Measurements from ENCODE around the gene PIK3C2G.

PIK3C2G gene

DNA sequence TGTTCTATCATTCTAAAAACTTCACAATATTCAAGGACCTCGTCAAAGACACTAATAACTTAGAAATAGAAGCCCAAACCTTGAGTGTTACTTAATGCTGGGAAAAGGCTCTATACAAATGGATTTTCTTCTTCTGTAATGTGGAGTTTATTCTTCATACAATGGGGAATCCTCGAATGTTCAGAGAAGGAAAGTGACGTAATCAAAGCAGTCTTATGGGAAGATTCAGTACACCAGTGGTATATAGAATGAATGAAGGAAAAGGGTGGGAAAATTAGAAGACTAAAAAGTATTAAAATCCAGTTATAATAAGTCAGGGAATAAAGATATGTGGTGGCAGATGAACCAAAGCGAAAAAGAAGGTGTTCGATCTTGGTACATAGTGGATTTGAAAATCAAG, 370.0 kb downstream of the PIK3C2G start:
- no peaks in the 10 kb centered on the region for H3K4me1 ChIP-seq (ENCODE audit: insufficient read depth, low read length, poor library complexity, severe bottlenecking)
- H2AFZ ChIP-seq (ENCODE audit: low read length) = no peak overlapping the region
- H3K4me2 ChIP-seq (ENCODE audit: low read depth, low read length, poor library complexity, severe bottlenecking) = no peak overlapping the region
- no peaks in the 10 kb centered on the region for H4K20me1 ChIP-seq (ENCODE audit: insufficient read depth, low read length, poor library complexity, severe bottlenecking)
- H3K27me3 ChIP-seq (ENCODE audit: insufficient read depth, low read length, poor library complexity, severe bottlenecking) = no peaks in the 10 kb centered on the region
- H3F3A ChIP-seq (ENCODE audit: low read depth) = no peaks in the 10 kb centered on the region
- no peaks in the 10 kb centered on the region for H3K36me3 ChIP-seq (ENCODE audit: insufficient read depth, low read length)
- TF ChIP-seq, protein P1, sequence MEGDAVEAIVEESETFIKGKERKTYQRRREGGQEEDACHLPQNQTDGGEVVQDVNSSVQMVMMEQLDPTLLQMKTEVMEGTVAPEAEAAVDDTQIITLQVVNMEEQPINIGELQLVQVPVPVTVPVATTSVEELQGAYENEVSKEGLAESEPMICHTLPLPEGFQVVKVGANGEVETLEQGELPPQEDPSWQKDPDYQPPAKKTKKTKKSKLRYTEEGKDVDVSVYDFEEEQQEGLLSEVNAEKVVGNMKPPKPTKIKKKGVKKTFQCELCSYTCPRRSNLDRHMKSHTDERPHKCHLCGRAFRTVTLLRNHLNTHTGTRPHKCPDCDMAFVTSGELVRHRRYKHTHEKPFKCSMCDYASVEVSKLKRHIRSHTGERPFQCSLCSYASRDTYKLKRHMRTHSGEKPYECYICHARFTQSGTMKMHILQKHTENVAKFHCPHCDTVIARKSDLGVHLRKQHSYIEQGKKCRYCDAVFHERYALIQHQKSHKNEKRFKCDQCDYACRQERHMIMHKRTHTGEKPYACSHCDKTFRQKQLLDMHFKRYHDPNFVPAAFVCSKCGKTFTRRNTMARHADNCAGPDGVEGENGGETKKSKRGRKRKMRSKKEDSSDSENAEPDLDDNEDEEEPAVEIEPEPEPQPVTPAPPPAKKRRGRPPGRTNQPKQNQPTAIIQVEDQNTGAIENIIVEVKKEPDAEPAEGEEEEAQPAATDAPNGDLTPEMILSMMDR (conservative IDR thresholded peaks at IDR 0.05; ENCODE audit: low read length) = no peak
- no peak for TF ChIP-seq EZH2phosphoT487 (IDR thresholded peaks at IDR 0.05; ENCODE audit: borderline replicate concordance)
- no peaks in the 10 kb centered on the region for H3K9me3 ChIP-seq (ENCODE audit: insufficient read depth, low read depth, low read length)
- H3K9ac ChIP-seq (ENCODE audit: low read depth, low read length, poor library complexity, severe bottlenecking) = no peak overlapping the region
- H3K79me2 ChIP-seq (ENCODE audit: insufficient read depth, low read length) = no peaks in the 10 kb centered on the region
- no peak overlapping the region for H3K4me3 ChIP-seq (ENCODE audit: low read length, poor library complexity, severe bottlenecking)
- no peaks in the 10 kb centered on the region for H3K9me2 ChIP-seq (replicated peaks; ENCODE audit: low read depth, low read length)

DNA sequence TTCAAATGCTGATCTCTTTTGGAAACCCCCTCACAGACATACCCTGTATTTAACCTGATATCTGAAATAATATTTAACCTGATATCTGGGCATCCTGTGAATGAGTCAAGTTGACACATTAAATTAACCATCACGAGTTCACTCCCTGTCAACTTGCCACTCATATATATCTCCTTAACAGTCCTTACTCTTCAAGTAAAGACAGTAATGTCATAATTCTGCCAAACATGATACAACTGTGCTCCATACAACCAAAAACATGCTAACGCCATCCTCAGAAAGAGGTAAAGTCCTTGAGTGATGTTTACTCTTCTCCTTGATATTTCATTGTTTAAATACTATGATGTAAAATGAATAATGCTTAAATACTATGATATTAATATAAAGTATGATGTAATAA, 371.5 kb downstream of the PIK3C2G start:
- H3K27me3 ChIP-seq (ENCODE audit: insufficient read depth, low read length, poor library complexity, severe bottlenecking) = no peaks in the 10 kb centered on the region
- no peak for TF ChIP-seq EZH2phosphoT487 (IDR thresholded peaks at IDR 0.05; ENCODE audit: borderline replicate concordance)
- TF ChIP-seq, protein P1 (conservative IDR thresholded peaks at IDR 0.05; ENCODE audit: low read length) = no peak
- H3K79me2 ChIP-seq (ENCODE audit: insufficient read depth, low read length) = no peaks in the 10 kb centered on the region
- no peaks in the 10 kb centered on the region for H3F3A ChIP-seq (ENCODE audit: low read depth)
- no peak overlapping the region for H2AFZ ChIP-seq (ENCODE audit: low read length)
- H3K36me3 ChIP-seq (ENCODE audit: insufficient read depth, low read length) = no peaks in the 10 kb centered on the region
- no peak overlapping the region for H3K4me2 ChIP-seq (ENCODE audit: low read depth, low read length, poor library complexity, severe bottlenecking)
- no peaks in the 10 kb centered on the region for H3K9me3 ChIP-seq (ENCODE audit: insufficient read depth, low read depth, low read length)
- no peaks in the 10 kb centered on the region for H3K9me2 ChIP-seq (replicated peaks; ENCODE audit: low read depth, low read length)
- no peaks in the 10 kb centered on the region for H3K4me1 ChIP-seq (ENCODE audit: insufficient read depth, low read length, poor library complexity, severe bottlenecking)
- H3K4me3 ChIP-seq (ENCODE audit: low read length, poor library complexity, severe bottlenecking) = no peak overlapping the region
- H4K20me1 ChIP-seq (ENCODE audit: insufficient read depth, low read length, poor library complexity, severe bottlenecking) = no peaks in the 10 kb centered on the region
- H3K9ac ChIP-seq (ENCODE audit: low read depth, low read length, poor library complexity, severe bottlenecking) = no peak overlapping the region

DNA sequence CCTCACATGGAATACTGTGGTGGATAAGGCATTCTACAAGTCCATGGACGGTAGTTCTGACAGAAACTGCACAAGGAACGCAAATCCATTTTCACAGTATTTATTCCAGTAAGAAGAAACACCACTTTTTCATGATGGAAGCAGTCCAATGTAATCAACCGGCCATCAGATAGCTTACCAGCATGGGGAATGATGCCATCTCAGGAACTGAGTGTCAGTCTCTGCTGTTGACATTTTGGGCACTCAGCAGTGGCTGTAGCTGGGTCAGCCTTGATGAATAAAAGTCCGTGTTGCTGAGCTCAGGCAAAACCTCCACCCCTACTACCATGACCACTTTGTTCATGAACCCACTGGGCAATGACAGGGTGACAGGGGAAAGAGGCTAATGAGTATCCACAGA, 373.1 kb downstream of the PIK3C2G start:
- no peaks in the 10 kb centered on the region for H3F3A ChIP-seq (ENCODE audit: low read depth)
- no peak for TF ChIP-seq EZH2phosphoT487 (IDR thresholded peaks at IDR 0.05; ENCODE audit: borderline replicate concordance)
- TF ChIP-seq, protein P1 (conservative IDR thresholded peaks at IDR 0.05; ENCODE audit: low read length) = no peak
- no peaks in the 10 kb centered on the region for H3K4me1 ChIP-seq (ENCODE audit: insufficient read depth, low read length, poor library complexity, severe bottlenecking)
- H3K9me2 ChIP-seq (replicated peaks; ENCODE audit: low read depth, low read length) = no peaks in the 10 kb centered on the region
- H4K20me1 ChIP-seq (ENCODE audit: insufficient read depth, low read length, poor library complexity, severe bottlenecking) = no peaks in the 10 kb centered on the region
- H3K27me3 ChIP-seq (ENCODE audit: insufficient read depth, low read length, poor library complexity, severe bottlenecking) = no peaks in the 10 kb centered on the region
- no peak overlapping the region for H3K9ac ChIP-seq (ENCODE audit: low read depth, low read length, poor library complexity, severe bottlenecking)
- no peak overlapping the region for H2AFZ ChIP-seq (ENCODE audit: low read length)
- no peaks in the 10 kb centered on the region for H3K9me3 ChIP-seq (ENCODE audit: insufficient read depth, low read depth, low read length)
- H3K36me3 ChIP-seq (ENCODE audit: insufficient read depth, low read length) = no peaks in the 10 kb centered on the region
- no peaks in the 10 kb centered on the region for H3K79me2 ChIP-seq (ENCODE audit: insufficient read depth, low read length)
- H3K4me2 ChIP-seq (ENCODE audit: low read depth, low read length, poor library complexity, severe bottlenecking) = no peak overlapping the region
- no peak overlapping the region for H3K4me3 ChIP-seq (ENCODE audit: low read length, poor library complexity, severe bottlenecking)

Measured in Loucy (cell line).